GM12878 (cell line): Measurements from ENCODE around the gene KRT75. TPM values are rescaled to one million over a fixed set of nuclear protein-coding genes. Genes with fewer than 3 reads are reported as not detected.

Source experiments
- ATAC-seq: fragments of 200-7000 bp; cut with Tn5 transposase; 3 replicates; pipeline ENCODE4 v1.9.1; 2020; ENCODE audit warnings: mild to moderate bottlenecking, moderate library complexity
- BruUV-seq: library from RNA; stranded (reverse); fragments of 400-500 nt; replicated peaks from 2 replicates; lab custom pipeline; 2021; lab: Mats Ljungman, UMichigan
- CTCF ChIA-PET: fragments of 300-600 bp; sonication (Branson Sonifier 250); formaldehyde crosslinking; extraction: SDS; loops from one replicate; lab custom pipeline; 2021; ENCODE audit warnings: inconsistent platforms; lab: Yijun Ruan, JAX
- POLR2A ChIA-PET: fragments of 350-600 bp; formaldehyde crosslinking; extraction: SDS; loops from one replicate; lab custom pipeline; 2021; ENCODE audit warnings: inconsistent platforms; lab: Charles Lee
- RAD21 ChIA-PET: fragments of 300-600 bp; sonication (Branson Sonifier 250); formaldehyde crosslinking; loops from one replicate; lab custom pipeline; 2023; ENCODE audit warnings: antibody characterized with exemption; ENCODE audit not compliant: unreplicated experiment; lab: Charles Lee
- SMC1A ChIA-PET: fragments of 300-600 bp; sonication (Branson Sonifier 250); formaldehyde crosslinking; loops from one replicate; lab custom pipeline; 2023; ENCODE audit not compliant: unreplicated experiment, uncharacterized antibody; lab: Charles Lee
- DNase-seq: peaks from one replicate; pipeline ENCODE4 v3.0.0-alpha.2; 2011; ENCODE audit warnings: low read depth, low spot score
- FAIRE-seq: peaks from 3 replicates; lab custom pipeline; 2011; peaks lifted over from hg19 to GRCh38; lab: Jason Lieb, UNC
- H2AFZ ChIP-seq: 2 replicates; pipeline ENCODE4 v1.6.0; 2011; ENCODE audit warnings: low read depth, low read length, control low read depth; ENCODE audit not compliant: control insufficient read depth
- H3K27ac ChIP-seq: 2 replicates; pipeline ENCODE4 v1.5.1; 2011; ENCODE audit warnings: control low read depth; ENCODE audit not compliant: control insufficient read depth, insufficient read depth
- H3K27me3 ChIP-seq, 2 experiments: replicated peaks in 1 of 2; 2 replicates each; pipeline versions ENCODE4 v1.6.0 to v1.6.1; 2011; ENCODE audit warnings: low read length in 1 of 2; ENCODE audit not compliant: control insufficient read depth in 2 of 2, insufficient read depth in 2 of 2
- H3K36me3 ChIP-seq, 2 experiments: 2 replicates each; pipeline ENCODE4 v1.5.1; 2011; ENCODE audit warnings: low read length in 1 of 2; ENCODE audit not compliant: control insufficient read depth in 2 of 2, insufficient read depth in 2 of 2
- H3K4me1 ChIP-seq: 2 replicates; pipeline ENCODE4 v1.6.1; 2011; ENCODE audit warnings: mild to moderate bottlenecking, low read length, moderate library complexity, mixed read lengths; ENCODE audit not compliant: control insufficient read depth, insufficient read depth
- H3K4me2 ChIP-seq: 2 replicates; pipeline ENCODE4 v1.6.0; 2011; ENCODE audit warnings: control low read depth; ENCODE audit not compliant: control insufficient read depth, insufficient read depth
- H3K4me3 ChIP-seq: fragments of 200-600 bp; sonication (generic); 2 replicates; pipeline ENCODE4 v1.5.1; 2016
- H3K79me2 ChIP-seq: 2 replicates; pipeline ENCODE4 v1.6.0; 2011; ENCODE audit warnings: low read length; ENCODE audit not compliant: control insufficient read depth, insufficient read depth
- H3K9ac ChIP-seq: 2 replicates; pipeline ENCODE4 v1.8.0; 2011; ENCODE audit warnings: low read length, control low read depth, mixed read lengths; ENCODE audit not compliant: control insufficient read depth, insufficient read depth
- H3K9me3 ChIP-seq: replicated peaks from 3 replicates; pipeline ENCODE4 v1.5.1; 2011; ENCODE audit warnings: mild to moderate bottlenecking, low read length; ENCODE audit not compliant: control insufficient read depth, insufficient read depth
- H4K20me1 ChIP-seq: 2 replicates; pipeline ENCODE4 v1.6.0; 2011; ENCODE audit not compliant: control insufficient read depth, insufficient read depth
- CEBPB ChIP-seq, 2 experiments: fragments of 150-350 bp in 1 of 2; IDR thresholded peaks; 2 replicates each; pipeline ENCODE4 v1.6.1; 2012 to 2014; ENCODE audit warnings: low read depth in 2 of 2, low read length in 2 of 2, borderline replicate concordance in 1 of 2, inconsistent platforms in 1 of 2
- EGR1 ChIP-seq, 2 experiments: IDR thresholded peaks; 1 replicate in 1 of 2; 2 replicates in 1 of 2; pipeline ENCODE4 v1.6.1; 2011 to 2012; ENCODE audit warnings: low read depth in 2 of 2, low read length in 2 of 2, borderline replicate concordance in 1 of 2, mild to moderate bottlenecking in 1 of 2, moderate library complexity in 1 of 2
- IRF4 ChIP-seq: IDR thresholded peaks from 2 replicates; pipeline ENCODE4 v1.6.1; 2011; ENCODE audit warnings: low read depth, low read length
- JUNB ChIP-seq: IDR thresholded peaks from 2 replicates; pipeline ENCODE4 v1.6.1; 2016; ENCODE audit warnings: antibody characterized with exemption, mild to moderate bottlenecking
- KAT2A ChIP-seq: conservative IDR thresholded peaks from 2 replicates; pipeline ENCODE4 v1.6.1; 2011; ENCODE audit warnings: low read depth, low read length; ENCODE audit not compliant: control insufficient read depth
- NFXL1 ChIP-seq: fragments of 450-650 bp; IDR thresholded peaks from 2 replicates; pipeline ENCODE4 v1.6.1; 2017; ENCODE audit warnings: antibody characterized with exemption, mild to moderate bottlenecking, borderline replicate concordance
- NR2F1 ChIP-seq: fragments of 450-650 bp; conservative IDR thresholded peaks from 2 replicates; pipeline ENCODE4 v1.6.1; 2017; ENCODE audit warnings: mild to moderate bottlenecking
- PKNOX1 ChIP-seq: fragments of 450-650 bp; IDR thresholded peaks from 2 replicates; pipeline ENCODE4 v1.6.1; 2016; ENCODE audit warnings: mild to moderate bottlenecking
- PML ChIP-seq: IDR thresholded peaks from 2 replicates; pipeline ENCODE4 v1.6.1; 2012; ENCODE audit warnings: low read length, inconsistent platforms
- POU2F2 ChIP-seq: IDR thresholded peaks from 3 replicates; pipeline ENCODE4 v1.6.1; 2011; ENCODE audit warnings: low read depth, mild to moderate bottlenecking, low read length, borderline replicate concordance
- RBBP5 ChIP-seq: fragments of 200-600 bp; sonication (generic); conservative IDR thresholded peaks from 2 replicates; pipeline ENCODE4 v1.6.1; 2016
- RELA ChIP-seq: fragments of 450-650 bp; IDR thresholded peaks from 2 replicates; pipeline ENCODE4 v1.8.0; 2014; ENCODE audit warnings: borderline replicate concordance; ENCODE audit not compliant: partially characterized antibody
- SIX5 ChIP-seq: IDR thresholded peaks from 2 replicates; pipeline ENCODE4 v1.6.1; 2011; ENCODE audit warnings: mild to moderate bottlenecking, low read depth, low read length, moderate library complexity; ENCODE audit not compliant: severe bottlenecking
- TARDBP ChIP-seq: IDR thresholded peaks from 2 replicates; pipeline ENCODE4 v1.6.1; 2016; ENCODE audit warnings: borderline replicate concordance
- WRNIP1 ChIP-seq: IDR thresholded peaks from 2 replicates; pipeline ENCODE4 v1.6.1; 2011; ENCODE audit warnings: low read depth, low read length, improper control_type of control experiment, borderline replicate concordance
- YBX1 ChIP-seq: fragments of 450-650 bp; IDR thresholded peaks from 2 replicates; pipeline ENCODE4 v1.6.1; 2016; ENCODE audit warnings: antibody characterized with exemption
- ZNF274 ChIP-seq: IDR thresholded peaks from one replicate; pipeline ENCODE4 v1.8.0; 2011; ENCODE audit not compliant: insufficient read length, insufficient read depth
- WGBS: methylation state at CpG from one replicate; pipeline ENCODE4 v1.1.6; 2016; ENCODE audit warnings: low lambda C conversion rate; ENCODE audit not compliant: insufficient replicate concordance, insufficient coverage; ENCODE audit errors: missing lambda C conversion rate; 5-methylcytosine and 5-hydroxymethylcytosine counted together
- in situ Hi-C: fragments of 300-500 bp; cut with MboI; formaldehyde crosslinking; loops from 9 replicates; pipeline ENCODE4 v1.14.3; 2018; ENCODE audit warnings: mixed read lengths
- intact Hi-C: fragments of 100-400 bp; cut with micrococcal nuclease; formaldehyde crosslinking; loops from one replicate; pipeline ENCODE4 v1.14.2; 2022; ENCODE audit not compliant: unreplicated experiment
- polyA plus RNA-seq, 11 experiments: library from polyadenylated mRNA; depleted of rRNA in 4 of 11; unstranded in 6 of 11; stranded (reverse) in 5 of 11; fragments of >200 nt; fragmentation: Nextera tagmentation in 4 of 11; fragmentation: Illumina TruSeq in 1 of 11; extraction: Ambion mirVana in 4 of 11; extraction: Trizol in 1 of 11; gene quantifications; 1 replicate in 1 of 11; 2 replicates in 10 of 11; pipeline versions ENCODE4 v1.2.1 to v1.2.3, GENCODE V29; 2011 to 2016; ENCODE audit warnings: inconsistent platforms in 2 of 11, missing spikeins in 2 of 11, low read depth in 1 of 11
- total RNA-seq, 4 experiments: library from RNA; depleted of rRNA in 3 of 4; stranded (reverse); fragments of >200 nt in 3 of 4; fragmentation: Illumina TruSeq in 1 of 4; extraction: Trizol in 1 of 4; gene quantifications; 2 replicates each; pipeline versions ENCODE4 v1.2.1 to v1.2.3, GENCODE V29; 2013 to 2021
- TF ChIP-seq, protein P1 (sequence below): IDR thresholded peaks from 2 replicates; pipeline ENCODE4 v1.6.1; 2011; ENCODE audit warnings: borderline replicate concordance, low read depth, mild to moderate bottlenecking, moderate library complexity, mixed read lengths, low read length; ENCODE audit not compliant: insufficient read depth; ENCODE audit errors: extremely low read length
- TF ChIP-seq, protein P2 (sequence below): IDR thresholded peaks from 2 replicates; pipeline ENCODE4 v1.6.1; 2012; ENCODE audit warnings: low read depth, low read length, improper control_type of control experiment
- TF ChIP-seq, protein P3 (sequence below): IDR thresholded peaks from 2 replicates; pipeline ENCODE4 v1.6.1; 2012; ENCODE audit warnings: mild to moderate bottlenecking, low read depth, low read length

Gene KRT75
- total and polyA plus RNA-seq, 10 of the 15 experiments (the other 5 are each of a cell fraction or from before 2014, with no cell fraction given), result not detected

DNA sequence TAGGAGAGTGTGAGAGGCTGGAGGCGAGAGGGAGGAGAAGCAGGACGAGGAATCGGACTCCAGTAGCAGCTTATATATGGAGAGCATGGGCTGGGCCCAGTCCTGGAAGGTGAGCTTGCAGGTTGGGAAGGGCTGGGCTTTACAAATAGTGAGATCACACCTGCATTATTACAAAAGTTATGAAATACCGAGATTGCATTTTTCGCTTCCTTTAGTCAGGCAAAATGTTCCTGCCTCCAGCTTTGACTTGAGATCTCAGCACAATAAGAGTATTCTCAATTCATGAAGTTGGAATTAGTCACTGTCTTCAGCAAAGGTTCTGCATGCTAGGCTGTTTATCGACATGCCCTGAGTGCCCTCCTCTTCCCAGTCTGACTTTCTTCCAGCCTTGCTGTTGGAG lies 17.9 kb upstream of the KRT75 start, which contains the start of gene KRT6B (continued):
- TF ChIP-seq, protein P1, sequence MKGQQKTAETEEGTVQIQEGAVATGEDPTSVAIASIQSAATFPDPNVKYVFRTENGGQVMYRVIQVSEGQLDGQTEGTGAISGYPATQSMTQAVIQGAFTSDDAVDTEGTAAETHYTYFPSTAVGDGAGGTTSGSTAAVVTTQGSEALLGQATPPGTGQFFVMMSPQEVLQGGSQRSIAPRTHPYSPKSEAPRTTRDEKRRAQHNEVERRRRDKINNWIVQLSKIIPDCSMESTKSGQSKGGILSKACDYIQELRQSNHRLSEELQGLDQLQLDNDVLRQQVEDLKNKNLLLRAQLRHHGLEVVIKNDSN, result no peak

DNA sequence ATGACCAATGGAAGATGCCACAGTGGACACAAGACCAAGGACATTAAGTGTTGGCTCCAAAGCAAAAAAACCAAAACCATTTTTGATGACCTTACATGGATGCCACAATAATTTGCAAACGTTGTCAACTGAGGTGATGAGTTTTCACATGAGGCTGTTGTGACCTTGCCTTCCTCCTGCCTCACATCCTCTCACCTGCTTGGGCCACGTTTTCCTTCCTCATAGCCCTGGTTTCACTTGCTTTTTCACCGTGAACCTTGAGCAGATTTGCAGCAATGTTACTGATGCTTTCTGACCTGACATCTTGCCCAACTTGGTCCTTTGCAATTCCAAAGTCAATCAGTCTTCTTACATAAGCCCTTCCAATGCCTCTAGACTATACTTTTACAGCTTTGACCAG lies 14.1 kb upstream of the KRT75 start:
- H3K27ac ChIP-seq, result no peak overlapping the region
- TF ChIP-seq WRNIP1 (no peak), TARDBP (no peak), CEBPB (IDR thresholded peaks at IDR 0.05; ENCODE audit: borderline replicate concordance in 1 of 2, low read depth in 2 of 2, low read length in 2 of 2) (no peak), NFXL1 (no peak), SIX5 (no peak), YBX1 (no peak), EGR1 (IDR thresholded peaks at IDR 0.05; ENCODE audit: borderline replicate concordance in 1 of 2, low read depth in 2 of 2, low read length in 2 of 2) (no peak), ZNF274 (no peak), NR2F1 (no peak), KAT2A (no peak), POU2F2 (no peak), RBBP5 (no peak), PML (no peak), PKNOX1 (no peak), JUNB (no peak), RELA (no peak), IRF4 (no peak)
- TF ChIP-seq, protein P2, sequence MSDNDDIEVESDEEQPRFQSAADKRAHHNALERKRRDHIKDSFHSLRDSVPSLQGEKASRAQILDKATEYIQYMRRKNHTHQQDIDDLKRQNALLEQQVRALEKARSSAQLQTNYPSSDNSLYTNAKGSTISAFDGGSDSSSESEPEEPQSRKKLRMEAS, result no peak
- TF ChIP-seq, protein P3, sequence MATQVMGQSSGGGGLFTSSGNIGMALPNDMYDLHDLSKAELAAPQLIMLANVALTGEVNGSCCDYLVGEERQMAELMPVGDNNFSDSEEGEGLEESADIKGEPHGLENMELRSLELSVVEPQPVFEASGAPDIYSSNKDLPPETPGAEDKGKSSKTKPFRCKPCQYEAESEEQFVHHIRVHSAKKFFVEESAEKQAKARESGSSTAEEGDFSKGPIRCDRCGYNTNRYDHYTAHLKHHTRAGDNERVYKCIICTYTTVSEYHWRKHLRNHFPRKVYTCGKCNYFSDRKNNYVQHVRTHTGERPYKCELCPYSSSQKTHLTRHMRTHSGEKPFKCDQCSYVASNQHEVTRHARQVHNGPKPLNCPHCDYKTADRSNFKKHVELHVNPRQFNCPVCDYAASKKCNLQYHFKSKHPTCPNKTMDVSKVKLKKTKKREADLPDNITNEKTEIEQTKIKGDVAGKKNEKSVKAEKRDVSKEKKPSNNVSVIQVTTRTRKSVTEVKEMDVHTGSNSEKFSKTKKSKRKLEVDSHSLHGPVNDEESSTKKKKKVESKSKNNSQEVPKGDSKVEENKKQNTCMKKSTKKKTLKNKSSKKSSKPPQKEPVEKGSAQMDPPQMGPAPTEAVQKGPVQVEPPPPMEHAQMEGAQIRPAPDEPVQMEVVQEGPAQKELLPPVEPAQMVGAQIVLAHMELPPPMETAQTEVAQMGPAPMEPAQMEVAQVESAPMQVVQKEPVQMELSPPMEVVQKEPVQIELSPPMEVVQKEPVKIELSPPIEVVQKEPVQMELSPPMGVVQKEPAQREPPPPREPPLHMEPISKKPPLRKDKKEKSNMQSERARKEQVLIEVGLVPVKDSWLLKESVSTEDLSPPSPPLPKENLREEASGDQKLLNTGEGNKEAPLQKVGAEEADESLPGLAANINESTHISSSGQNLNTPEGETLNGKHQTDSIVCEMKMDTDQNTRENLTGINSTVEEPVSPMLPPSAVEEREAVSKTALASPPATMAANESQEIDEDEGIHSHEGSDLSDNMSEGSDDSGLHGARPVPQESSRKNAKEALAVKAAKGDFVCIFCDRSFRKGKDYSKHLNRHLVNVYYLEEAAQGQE, result no peak
- TF ChIP-seq, all 136 proteins: peak for 0
- SMC1A ChIA-PET, result no interaction called here
- Histone ChIP-seq H3K4me1 (no peaks in the 10 kb centered on the region), H3K79me2 (no peaks in the 10 kb centered on the region), H2AFZ (no peak overlapping the region), H3K36me3 (no peaks in the 10 kb centered on the region), H3K4me3 (no peak overlapping the region), H3K9ac (no peak overlapping the region), H3K27me3 (peaks cover 0 to 7% of the 10 kb centered on the region in 2 experiments), H3K9me3 (no peaks in the 10 kb centered on the region), H3K4me2 (no peak overlapping the region), H4K20me1 (no peaks in the 10 kb centered on the region)
- no TSS peak for BruUV-seq
- intact Hi-C loops (no loop called here), in situ Hi-C loops (no loop called here)
- ATAC-seq (no peak), FAIRE-seq (no peak), DNase-seq (no peak)
- WGBS, result 0% methylated on average over 3 of the region's 3 CpGs
- CTCF ChIA-PET, result no interaction called here
- RAD21 ChIA-PET, result no interaction called here
- POLR2A ChIA-PET, result no interaction called here
